IPS-18c (cell line): Measurements from ENCODE around the gene PPP2R3B.
"Not testable (repeated sequence)": the region's sequence is repeated elsewhere in the genome, so short reads cannot be mapped to it uniquely, and the experiment has no call there.

ENCODE experiments used
- H3K4me3 ChIP-seq: 2 replicates; pipeline ENCODE4 v1.7.0; 2013; ENCODE audit warnings: low read depth, mild to moderate bottlenecking, low read length, moderate library complexity; ENCODE audit not compliant: insufficient read depth
- H3K9me3 ChIP-seq: one replicate; pipeline ENCODE4 v1.6.1; 2013; ENCODE audit warnings: mild to moderate bottlenecking, low read length, moderate library complexity; ENCODE audit not compliant: control insufficient read depth, insufficient read depth

Gene PPP2R3B

GRCh38 chrX:415498-415897 lies 28.8 kb upstream of the PPP2R3B start:
- H3K9me3 ChIP-seq, H3K4me3 ChIP-seq: not testable (repeated sequence)

- no peaks in the 10 kb centered on the region for H3K9me3 ChIP-seq
- peak overlapping the region; percentile 37 for H3K4me3 ChIP-seq
Measured at GRCh38 chrX:413322-414201, 26.9 kb upstream of the PPP2R3B start.

- no peak overlapping the region for H3K4me3 ChIP-seq
- H3K9me3 ChIP-seq, result no peaks in the 10 kb centered on the region
Measured at GRCh38 chrX:410296-410695, 23.6 kb upstream of the PPP2R3B start.

- no peak overlapping the region for H3K4me3 ChIP-seq
- no peaks in the 10 kb centered on the region for H3K9me3 ChIP-seq
Measured at GRCh38 chrX:405149-405548, 18.4 kb upstream of the PPP2R3B start.

- Histone ChIP-seq H3K4me3 (no peak overlapping the region), H3K9me3 (no peaks in the 10 kb centered on the region)
Measured at GRCh38 chrX:404656-405055, 17.9 kb upstream of the PPP2R3B start.

GRCh38 chrX:402857-403256 lies 16.1 kb upstream of the PPP2R3B start:
- no peak overlapping the region for H3K4me3 ChIP-seq

GRCh38 chrX:400258-400657 lies 13.6 kb upstream of the PPP2R3B start:
- Histone ChIP-seq H3K4me3 (no peak overlapping the region), H3K9me3 (no peaks in the 10 kb centered on the region)

More at GRCh38 chrX:402857-403256, 16.1 kb upstream of the PPP2R3B start:
- H3K9me3 ChIP-seq, result no peaks in the 10 kb centered on the region

GRCh38 chrX:397575-397974 lies 10.9 kb upstream of the PPP2R3B start:
- Histone ChIP-seq H3K4me3 (no peak overlapping the region), H3K9me3 (no peaks in the 10 kb centered on the region)

GRCh38 chrX:394830-395229 lies 8.1 kb upstream of the PPP2R3B start:
- no peak overlapping the region for H3K4me3 ChIP-seq

GRCh38 chrX:392575-392846 lies 5.8 kb upstream of the PPP2R3B start:
- H3K9me3 ChIP-seq, result no peaks in the 10 kb centered on the region
- H3K4me3 ChIP-seq, result no peak overlapping the region

More at GRCh38 chrX:394830-395229, 8.1 kb upstream of the PPP2R3B start:
- H3K9me3 ChIP-seq, result no peaks in the 10 kb centered on the region

- Histone ChIP-seq H3K9me3 (no peaks in the 10 kb centered on the region), H3K4me3 (no peak overlapping the region)
Measured at GRCh38 chrX:391717-392574, 5.2 kb upstream of the PPP2R3B start.

GRCh38 chrX:390459-390858 lies 3.8 kb upstream of the PPP2R3B start:
- Histone ChIP-seq H3K9me3 (no peaks in the 10 kb centered on the region), H3K4me3 (no peak overlapping the region)

GRCh38 chrX:389021-389441 lies 2.3 kb upstream of the PPP2R3B start:
- no peak overlapping the region for H3K4me3 ChIP-seq
- H3K9me3 ChIP-seq, result no peaks in the 10 kb centered on the region

- Histone ChIP-seq H3K4me3 (peak overlapping the region; percentile 96), H3K9me3 (no peaks in the 10 kb centered on the region)
Measured at GRCh38 chrX:387729-388128, 1.0 kb upstream of the PPP2R3B start.

GRCh38 chrX:386239-386767 lies 404 bp downstream of the PPP2R3B start:
- Histone ChIP-seq H3K9me3 (no peaks in the 10 kb centered on the region), H3K4me3 (peak overlapping the region; percentile 96)

GRCh38 chrX:385736-386135 lies 971 bp downstream of the PPP2R3B start:
- peak overlapping the region; percentile 96; the same call in 1 of the 2 replicates for H3K4me3 ChIP-seq
- H3K9me3 ChIP-seq, result not testable (repeated sequence)

- H3K4me3 ChIP-seq, result no peak overlapping the region
- no peaks in the 10 kb centered on the region for H3K9me3 ChIP-seq
Measured at GRCh38 chrX:384861-385260, 1.8 kb downstream of the PPP2R3B start.

- H3K9me3 ChIP-seq, result no peaks in the 10 kb centered on the region
- H3K4me3 ChIP-seq, result no peak overlapping the region
Measured at GRCh38 chrX:378443-378842, 8.3 kb downstream of the PPP2R3B start.
